Duodenal mucosa (tissue), 2 donors: ENCODE results near the gene DCTN2.
"Not testable (repeated sequence)": the region's sequence is repeated elsewhere in the genome, so short reads cannot be mapped to it uniquely, and the experiment has no call there.

Experiments
- H3K27ac ChIP-seq: one replicate; pipeline ENCODE4 v1.7.0; 2013; ENCODE audit warnings: low read depth, low read length
- H3K27me3 ChIP-seq, 2 donors: one replicate each; pipeline ENCODE4 v1.7.0; 2013; ENCODE audit warnings: low read length in 2 of 2, control low read depth in 1 of 2; ENCODE audit not compliant: insufficient read depth in 2 of 2, control insufficient read depth in 1 of 2
- H3K36me3 ChIP-seq, 2 donors: one replicate each; pipeline ENCODE4 v1.7.0; 2013; ENCODE audit warnings: low read length in 2 of 2, control low read depth in 1 of 2; ENCODE audit not compliant: insufficient read depth in 2 of 2, control insufficient read depth in 1 of 2
- H3K4me1 ChIP-seq, 2 donors: one replicate each; pipeline ENCODE4 v1.7.0; 2013; ENCODE audit warnings: low read length in 2 of 2, control low read depth in 1 of 2; ENCODE audit not compliant: insufficient read depth in 2 of 2, control insufficient read depth in 1 of 2
- H3K4me3 ChIP-seq, 2 donors: one replicate each; pipeline ENCODE4 v1.7.0; 2013; ENCODE audit warnings: low read length in 2 of 2, low read depth in 1 of 2
- H3K9ac ChIP-seq, 2 donors: one replicate each; pipeline ENCODE4 v1.7.0; 2013; ENCODE audit warnings: low read length in 2 of 2, low read depth in 1 of 2
- H3K9me3 ChIP-seq, 2 donors: one replicate each; pipeline ENCODE4 v1.7.0; 2013; ENCODE audit warnings: low read length in 2 of 2, control low read depth in 1 of 2; ENCODE audit not compliant: control insufficient read depth in 1 of 2

The DCTN2 gene

DNA sequence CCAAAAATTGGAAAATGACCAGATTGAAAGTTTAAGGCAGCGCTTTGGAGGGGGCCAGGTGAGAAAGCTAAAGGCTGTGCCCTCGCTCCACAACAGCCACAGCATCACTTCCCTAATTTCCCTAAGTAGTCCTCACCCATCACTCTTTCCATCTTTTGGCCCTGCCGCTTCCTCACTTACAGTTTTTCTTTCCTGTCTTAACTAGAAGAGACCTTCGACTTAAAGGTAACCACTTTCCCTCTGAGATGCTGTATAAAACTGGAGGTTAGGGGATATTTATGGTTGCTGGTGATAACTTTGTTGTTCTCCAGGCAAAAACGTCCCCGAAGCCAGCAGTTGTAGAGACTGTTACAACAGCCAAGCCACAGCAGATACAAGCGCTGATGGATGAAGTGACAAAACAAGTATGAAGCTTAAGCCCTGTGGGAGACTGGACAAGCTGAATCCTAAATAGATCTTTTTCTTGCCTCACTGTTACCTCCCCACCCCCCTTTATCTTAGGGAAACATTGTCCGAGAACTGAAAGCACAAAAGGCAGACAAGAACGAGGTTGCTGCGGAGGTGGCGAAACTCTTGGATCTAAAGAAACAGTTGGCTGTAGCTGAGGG, 31.0 kb downstream of the DCTN2 start:
- Histone ChIP-seq H3K27me3 (no peaks in the 10 kb centered on the region), H3K9me3 (no peaks in the 10 kb centered on the region), H3K27ac (no peak overlapping the region), H3K4me3 (no peak overlapping the region), H3K4me1 (peaks cover 21 to 28% of the 10 kb centered on the region in 2 donors), H3K9ac (no peak overlapping the region), H3K36me3 (peaks cover 49 to 60% of the 10 kb centered on the region in 2 donors)

DNA sequence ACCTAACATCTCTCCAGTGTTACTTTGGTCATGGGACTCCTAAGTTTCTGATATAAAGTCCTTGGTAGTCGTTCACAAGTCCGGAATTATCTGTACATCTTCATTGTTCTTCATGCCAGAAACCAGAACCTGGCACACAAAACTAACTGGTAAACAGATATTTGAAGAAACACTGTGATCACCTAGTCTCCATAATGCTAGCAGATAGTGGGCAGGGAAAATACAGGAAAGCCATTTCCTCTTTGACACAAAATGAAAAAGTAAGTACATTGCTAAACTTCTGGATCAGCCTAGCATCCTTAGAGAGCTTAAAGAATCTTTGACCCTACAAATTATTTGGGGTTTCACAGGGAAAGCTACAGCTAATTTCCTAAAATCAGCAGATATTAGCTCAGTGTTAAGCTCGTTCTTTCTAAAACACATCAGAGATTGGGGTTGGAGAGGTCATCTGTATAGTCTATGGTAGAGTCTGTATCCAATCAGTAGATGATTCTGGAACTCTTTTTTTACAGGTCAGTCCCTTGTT, 31.5 kb downstream of the DCTN2 start:
- Histone ChIP-seq H3K27me3 (no peaks in the 10 kb centered on the region), H3K27ac (no peak overlapping the region), H3K4me3 (no peak overlapping the region), H3K9me3 (no peaks in the 10 kb centered on the region), H3K36me3 (peaks cover 49 to 61% of the 10 kb centered on the region in 2 donors), H3K4me1 (peaks cover 21 to 25% of the 10 kb centered on the region in 2 donors), H3K9ac (no peak overlapping the region)

DNA sequence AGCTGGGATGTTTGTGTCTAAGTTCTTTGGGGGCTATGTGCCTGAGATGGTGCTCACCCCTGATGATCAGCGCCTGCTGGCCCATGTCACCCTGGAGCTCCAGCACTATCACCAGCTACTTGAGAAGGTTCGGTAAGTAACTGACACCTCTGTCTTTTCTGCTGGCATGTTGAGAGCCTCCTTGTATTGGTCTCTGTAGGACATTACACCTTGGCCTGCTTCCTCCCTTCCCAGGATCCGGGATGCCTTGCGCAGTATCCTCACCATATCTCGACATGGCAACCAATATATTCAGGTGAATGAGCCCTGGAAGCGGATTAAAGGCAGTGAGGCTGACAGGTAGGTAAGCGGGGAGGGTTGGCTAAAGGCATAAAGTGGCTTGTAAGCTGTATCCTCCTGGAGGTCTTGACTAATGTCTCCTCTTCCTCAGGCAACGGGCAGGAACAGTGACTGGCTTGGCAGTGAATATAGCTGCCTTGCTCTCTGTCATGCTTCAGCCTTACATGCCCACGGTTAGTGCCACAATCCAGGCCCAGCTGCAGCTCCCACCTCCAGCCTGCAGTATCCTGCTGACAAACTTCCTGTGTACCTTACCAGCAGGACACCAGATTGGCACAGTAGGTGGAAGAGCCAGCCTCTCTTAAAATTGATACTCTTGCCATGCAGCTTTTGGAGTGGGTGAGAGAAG, 32.1 kb downstream of the DCTN2 start:
- Histone ChIP-seq H3K36me3 (peaks cover 49 to 61% of the 10 kb centered on the region in 2 donors), H3K4me1 (peaks cover 21 to 25% of the 10 kb centered on the region in 2 donors), H3K27me3 (no peaks in the 10 kb centered on the region), H3K9ac (no peak overlapping the region), H3K4me3 (no peak overlapping the region), H3K9me3 (no peaks in the 10 kb centered on the region), H3K27ac (no peak overlapping the region)

DNA sequence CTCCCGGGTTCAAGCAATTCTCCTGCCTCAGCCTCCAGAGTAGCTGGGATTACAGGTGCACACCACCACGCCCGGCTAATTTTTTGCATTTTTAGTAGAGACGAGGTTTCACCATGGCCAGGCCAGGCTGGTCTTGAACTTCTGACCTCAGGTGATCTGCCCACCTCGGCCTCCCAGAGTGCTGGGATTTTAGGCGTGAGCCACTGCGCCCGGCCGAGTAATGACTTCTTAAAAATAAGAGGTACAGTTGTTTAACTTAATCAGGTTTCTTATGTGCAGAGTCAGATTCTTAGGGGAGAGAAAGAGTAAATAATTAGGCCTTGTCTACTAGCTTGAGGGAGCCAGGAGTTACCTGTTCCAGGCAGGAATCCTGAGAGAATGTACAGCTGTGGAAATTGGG, 32.7 kb downstream of the DCTN2 start:
- Histone ChIP-seq H3K36me3 (peaks cover 49 to 61% of the 10 kb centered on the region in 2 donors), H3K4me1 (peaks cover 18 to 20% of the 10 kb centered on the region in 2 donors)
- H3K27ac ChIP-seq, H3K4me3 ChIP-seq, H3K27me3 ChIP-seq, H3K9ac ChIP-seq, H3K9me3 ChIP-seq: not testable (repeated sequence)

DNA sequence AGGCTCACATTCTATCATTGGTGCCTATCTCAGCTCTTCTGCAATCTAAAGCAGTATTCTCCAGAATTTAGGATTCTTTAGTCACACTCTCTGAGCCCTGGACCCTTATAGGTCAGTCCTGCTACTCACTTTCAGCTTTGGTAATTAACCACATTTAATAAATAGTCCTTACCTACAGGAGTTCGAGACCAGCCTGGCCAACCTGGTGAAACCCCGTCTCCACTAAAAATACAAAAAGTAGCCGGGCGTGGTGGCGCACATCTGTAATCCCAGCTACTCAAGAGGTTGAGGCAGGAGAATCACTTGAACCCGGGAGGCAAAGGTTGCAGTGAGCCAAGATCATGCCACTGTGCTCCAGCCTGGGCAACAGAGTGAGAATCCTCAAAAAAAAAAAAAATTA, 33.3 kb downstream of the DCTN2 start:
- not testable (repeated sequence) for H3K27ac ChIP-seq, H3K9me3 ChIP-seq, H3K9ac ChIP-seq, H3K4me3 ChIP-seq, H3K27me3 ChIP-seq
- Histone ChIP-seq H3K4me1 (peaks cover 12 to 14% of the 10 kb centered on the region in 2 donors), H3K36me3 (peaks cover 49 to 65% of the 10 kb centered on the region in 2 donors)

DNA sequence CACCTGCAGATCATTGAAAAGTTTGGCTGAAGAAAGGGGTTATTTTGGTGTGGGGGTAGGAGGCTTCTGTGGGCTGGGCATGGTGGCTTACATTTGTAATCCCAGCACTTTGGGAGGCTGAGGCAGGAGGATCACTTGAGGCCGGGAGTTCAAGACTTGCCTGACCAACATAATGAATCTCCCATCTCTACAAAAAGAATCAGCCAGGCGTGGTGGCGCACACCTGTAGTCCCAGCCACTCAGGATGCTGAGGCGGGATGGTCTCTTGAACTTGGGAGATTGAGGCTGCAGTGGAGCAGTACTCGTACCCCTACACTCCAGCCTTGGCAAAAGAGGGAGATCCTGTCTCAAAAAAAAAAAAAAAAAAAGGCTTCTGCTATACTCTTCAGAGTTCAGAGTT, 33.7 kb downstream of the DCTN2 start:
- Histone ChIP-seq H3K9me3 (no peaks in the 10 kb centered on the region), H3K27ac (no peak overlapping the region), H3K27me3 (no peaks in the 10 kb centered on the region), H3K4me1 (peaks cover 8 to 10% of the 10 kb centered on the region in 2 donors), H3K36me3 (peaks cover 49 to 65% of the 10 kb centered on the region in 2 donors), H3K9ac (no peak overlapping the region), H3K4me3 (no peak overlapping the region)

DNA sequence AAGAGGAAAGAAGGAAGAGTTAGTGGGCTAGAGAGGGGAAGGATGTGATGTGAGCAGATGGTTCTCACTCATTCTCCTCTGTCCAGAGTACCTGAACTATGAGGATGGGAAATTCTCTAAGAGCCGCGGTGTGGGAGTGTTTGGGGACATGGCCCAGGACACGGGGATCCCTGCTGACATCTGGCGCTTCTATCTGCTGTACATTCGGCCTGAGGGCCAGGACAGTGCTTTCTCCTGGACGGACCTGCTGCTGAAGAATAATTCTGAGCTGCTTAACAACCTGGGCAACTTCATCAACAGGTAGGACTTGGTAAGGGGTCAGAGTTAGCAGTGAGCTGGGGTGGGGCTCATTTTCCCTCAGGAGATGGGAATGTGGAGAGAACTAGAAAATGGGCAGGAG, 34.3 kb downstream of the DCTN2 start:
- Histone ChIP-seq H3K27me3 (no peaks in the 10 kb centered on the region), H3K36me3 (peaks cover 49 to 65% of the 10 kb centered on the region in 2 donors), H3K9ac (no peak overlapping the region), H3K9me3 (no peaks in the 10 kb centered on the region), H3K4me3 (no peak overlapping the region), H3K27ac (no peak overlapping the region), H3K4me1 (peaks cover 5 to 6% of the 10 kb centered on the region in 2 donors)

DNA sequence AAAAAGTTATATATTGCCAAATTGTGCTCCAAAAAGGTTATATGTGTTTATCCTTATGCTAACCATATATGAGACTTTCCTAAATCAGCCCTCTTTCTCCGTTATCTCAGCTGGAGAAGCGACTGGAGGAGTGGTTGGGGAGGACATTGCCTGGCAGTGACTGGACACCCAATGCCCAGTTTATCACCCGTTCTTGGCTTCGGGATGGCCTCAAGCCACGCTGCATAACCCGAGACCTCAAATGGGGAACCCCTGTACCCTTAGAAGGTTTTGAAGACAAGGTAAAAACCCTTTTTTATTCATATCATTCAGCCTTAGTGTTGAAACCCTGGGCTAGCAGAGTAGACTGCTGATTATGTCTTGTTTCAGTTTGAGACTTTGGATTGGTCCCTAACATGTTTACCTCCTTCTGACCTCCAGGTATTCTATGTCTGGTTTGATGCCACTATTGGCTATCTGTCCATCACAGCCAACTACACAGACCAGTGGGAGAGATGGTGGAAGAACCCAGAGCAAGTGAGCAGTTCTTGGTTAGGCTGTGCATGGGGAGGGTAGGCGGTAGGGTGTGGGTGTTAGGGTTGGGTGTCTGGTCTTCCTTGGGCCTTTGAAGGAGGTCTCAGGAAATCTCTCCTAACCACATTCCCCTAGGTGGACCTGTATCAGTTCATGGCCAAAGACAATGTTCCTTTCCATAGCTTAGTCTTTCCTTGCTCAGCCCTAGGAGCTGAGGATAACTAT, 35.2 kb downstream of the DCTN2 start:
- H3K36me3 ChIP-seq, result peaks cover 41 to 58% of the 10 kb centered on the region in 2 donors
- no peaks in the 10 kb centered on the region for H3K9me3 ChIP-seq
- H3K9ac ChIP-seq, result no peak overlapping the region
- H3K27me3 ChIP-seq, result no peaks in the 10 kb centered on the region
- no peak overlapping the region for H3K27ac ChIP-seq
- no peaks in the 10 kb centered on the region for H3K4me1 ChIP-seq
- no peak overlapping the region for H3K4me3 ChIP-seq

DNA sequence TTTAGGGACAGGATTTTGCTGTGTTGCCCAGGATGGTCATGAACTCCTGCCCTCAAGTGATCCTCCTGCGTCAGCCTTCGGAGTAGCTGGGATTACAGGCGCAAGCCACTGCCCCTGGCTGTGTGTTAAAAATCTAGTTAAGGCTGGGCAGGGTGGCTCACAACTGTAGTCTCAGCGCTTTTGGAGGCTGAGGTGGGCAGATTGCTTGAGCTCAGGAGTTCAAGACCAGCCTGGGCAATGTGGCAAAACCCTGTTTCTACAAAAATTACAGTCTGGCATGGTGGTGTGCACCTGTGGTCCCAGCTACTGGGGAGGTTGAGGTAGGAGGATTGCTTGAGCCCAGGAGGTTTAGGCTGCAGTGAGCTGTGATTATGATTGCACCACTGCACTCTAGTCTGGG, 35.8 kb downstream of the DCTN2 start:
- peaks cover 38 to 57% of the 10 kb centered on the region in 2 donors for H3K36me3 ChIP-seq

DNA sequence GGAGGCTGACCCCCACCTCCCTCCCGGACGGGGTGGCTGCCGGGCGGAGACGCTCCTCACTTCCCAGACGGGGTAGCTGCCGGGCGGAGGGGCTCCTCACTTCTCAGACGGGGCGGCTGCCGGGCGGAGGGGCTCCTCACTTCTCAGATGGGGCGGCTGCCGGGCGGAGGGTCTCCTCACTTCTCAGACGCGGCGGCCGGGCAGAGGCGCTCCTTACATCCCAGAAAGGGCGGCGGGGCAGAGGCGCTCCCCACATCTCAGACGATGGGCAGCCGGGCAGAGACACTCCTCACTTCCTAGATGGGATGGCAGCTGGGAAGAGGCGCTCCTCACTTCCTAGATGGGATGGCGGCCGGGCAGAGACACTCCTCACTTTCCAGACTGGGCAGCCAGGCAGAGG, 39.2 kb downstream of the DCTN2 start:
- peaks cover 15 to 59% of the 10 kb centered on the region in 2 donors for H3K36me3 ChIP-seq
- not testable (repeated sequence) for H3K4me1 ChIP-seq

More for the DNA sequence above, 35.8 kb downstream of the DCTN2 start:
- H3K4me1 ChIP-seq, result no peaks in the 10 kb centered on the region
- no peaks in the 10 kb centered on the region for H3K9me3 ChIP-seq
- H3K27me3 ChIP-seq, result no peaks in the 10 kb centered on the region
- no peak overlapping the region for H3K4me3 ChIP-seq
- no peak overlapping the region for H3K9ac ChIP-seq
- H3K27ac ChIP-seq, result no peak overlapping the region

More for the DNA sequence above, 39.2 kb downstream of the DCTN2 start:
- H3K9ac ChIP-seq, H3K27me3 ChIP-seq, H3K4me3 ChIP-seq, H3K9me3 ChIP-seq, H3K27ac ChIP-seq: not testable (repeated sequence)
